Right hindlimb (tissue), 1 donor: ENCODE results near the gene KCNIP4.
A peak's percentile ranks its signal among the peaks of the same experiment; 100 is the strongest.

Experiments
- DNase-seq: peaks from one replicate; pipeline ENCODE4 v3.0.0-alpha.2; 2018

KCNIP4 gene

DNA sequence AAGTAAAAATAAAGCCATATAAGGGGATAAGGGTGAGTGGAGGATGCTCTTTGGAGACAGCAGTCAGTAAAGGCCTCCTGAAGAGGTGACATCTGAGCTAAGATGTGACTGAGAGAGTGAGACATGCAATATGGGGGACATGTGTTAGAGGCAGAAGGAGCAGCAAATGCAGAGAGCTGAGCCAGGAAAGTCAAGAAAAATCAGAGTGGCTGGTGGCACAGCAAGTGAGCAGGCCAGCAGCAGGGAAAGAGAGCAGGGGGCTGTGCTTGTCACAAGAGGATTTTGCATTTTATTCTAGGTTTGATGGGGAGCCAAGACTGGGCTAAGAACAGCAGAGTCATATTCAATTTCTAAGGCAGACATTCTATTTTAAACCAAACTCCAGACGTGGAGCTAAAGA is 394.5 kb downstream of the KCNIP4 start:
- no peak for DNase-seq

DNA sequence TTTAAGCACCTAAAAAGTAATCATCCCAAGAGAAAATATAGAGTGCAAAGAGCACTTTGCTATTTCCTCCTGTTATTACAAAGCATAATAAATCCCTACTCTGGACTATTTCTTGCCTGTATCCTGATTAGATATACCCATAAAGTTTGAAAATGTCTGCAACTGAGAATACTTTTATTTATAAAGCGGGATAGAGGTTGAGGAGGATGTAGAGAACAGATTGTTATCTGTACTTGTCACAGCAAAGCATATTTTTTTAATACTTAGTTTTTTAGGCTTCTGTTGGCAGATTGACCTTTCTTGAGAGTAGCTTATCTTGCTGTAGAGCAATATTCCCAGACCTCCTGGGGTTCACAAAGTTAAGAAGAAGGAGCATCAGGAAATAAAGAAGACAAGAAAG is 396.1 kb downstream of the KCNIP4 start:
- DNase-seq, result no peak

DNA sequence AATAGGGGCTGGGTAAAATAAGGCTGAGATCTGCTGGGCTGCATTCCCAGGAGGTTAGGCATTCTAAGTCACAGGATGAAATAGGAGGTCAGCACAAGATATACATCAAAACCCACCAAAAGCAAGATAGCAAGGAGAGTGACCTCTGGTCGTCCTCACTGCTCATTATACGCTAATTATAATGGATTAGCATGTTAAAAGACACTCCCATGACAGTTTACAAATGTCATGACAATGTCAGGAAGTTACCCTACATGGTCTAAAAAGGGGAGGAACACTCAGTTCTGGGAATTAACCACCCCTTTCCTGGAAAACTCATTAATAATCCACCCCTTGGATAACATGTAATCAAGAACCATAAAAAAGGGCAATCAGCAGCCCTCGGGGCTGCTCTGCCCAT is 403.6 kb downstream of the KCNIP4 start:
- DNase-seq, result no peak

DNA sequence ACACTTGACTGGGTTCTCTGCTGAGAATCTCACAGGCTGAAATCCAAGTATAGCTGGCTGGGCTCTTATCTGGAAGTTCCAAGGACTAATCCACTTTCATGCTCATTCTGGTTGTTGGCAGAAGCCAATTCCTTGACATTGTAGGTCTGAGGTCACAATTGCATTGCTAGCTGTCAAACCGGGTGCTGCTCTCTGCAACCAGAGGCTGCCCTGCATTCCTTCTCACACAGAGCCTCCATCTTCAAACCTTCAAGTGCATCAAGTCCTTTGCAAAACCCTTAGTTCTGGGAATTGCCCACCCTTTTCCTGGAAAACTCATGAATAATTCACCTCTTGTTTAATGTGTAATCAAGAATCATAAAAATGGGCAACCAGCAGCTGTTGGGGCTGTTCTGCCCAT is 404.2 kb downstream of the KCNIP4 start:
- DNase-seq, result no peak

DNA sequence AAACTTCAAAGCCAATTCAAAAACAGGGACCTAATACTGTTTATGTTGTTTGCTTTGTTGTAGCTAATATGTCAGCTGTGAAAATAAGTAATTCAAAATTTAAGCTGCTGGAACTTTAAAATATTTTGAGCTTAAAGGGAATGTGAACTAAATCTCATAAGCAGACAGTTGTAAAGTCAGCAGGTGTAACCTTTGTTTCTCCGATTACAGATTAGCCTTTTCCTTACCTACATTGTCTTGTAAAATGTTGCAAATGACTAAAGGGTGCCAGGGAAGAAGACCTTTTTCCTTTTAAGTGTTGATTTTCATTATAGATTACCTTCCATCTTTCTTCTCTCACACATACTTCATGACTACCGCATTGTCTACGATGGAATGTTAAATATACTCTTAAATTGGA is 405.1 kb downstream of the KCNIP4 start:
- DNase-seq, result no peak

DNA sequence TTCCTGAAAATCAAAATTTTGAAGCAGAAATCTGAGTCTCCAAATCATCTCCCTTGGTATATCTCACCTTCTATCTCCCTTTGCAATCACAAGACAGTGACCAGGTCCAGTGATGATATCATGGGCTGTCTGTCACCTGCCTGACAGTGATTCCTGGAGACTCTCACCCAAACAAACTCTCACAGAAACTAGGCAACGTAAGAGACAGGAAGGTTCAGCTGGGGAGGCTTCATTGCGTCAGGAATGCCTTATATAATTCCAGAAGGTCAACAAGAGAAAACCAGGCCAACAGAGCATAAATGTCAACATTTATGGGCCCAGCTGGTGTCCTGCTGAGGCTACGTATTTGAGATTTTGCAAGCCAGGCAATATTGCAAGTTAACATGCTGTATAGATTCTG is 412.7 kb downstream of the KCNIP4 start:
- DNase-seq, result no peak

DNA sequence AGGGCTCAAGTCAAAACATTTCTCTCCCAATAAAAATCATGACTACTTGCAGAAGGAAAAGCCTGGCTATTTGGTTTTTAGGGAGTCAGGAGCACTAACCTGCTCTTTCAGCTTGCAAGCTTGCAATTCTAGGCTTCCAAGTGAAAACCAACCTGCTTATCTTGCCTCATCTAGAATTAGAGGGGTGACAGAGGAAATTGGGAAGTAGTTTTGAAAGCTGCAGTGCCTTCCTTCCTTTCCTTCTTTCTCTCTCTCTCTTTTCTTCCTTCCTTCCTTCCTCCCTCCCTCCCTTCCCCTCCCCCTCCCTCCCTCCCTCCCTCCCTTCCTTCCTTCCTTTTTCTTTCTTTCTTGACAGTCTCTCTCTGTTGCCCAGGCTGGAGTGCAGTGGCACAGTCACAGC is 417.5 kb downstream of the KCNIP4 start:
- DNase-seq, result no peak

DNA sequence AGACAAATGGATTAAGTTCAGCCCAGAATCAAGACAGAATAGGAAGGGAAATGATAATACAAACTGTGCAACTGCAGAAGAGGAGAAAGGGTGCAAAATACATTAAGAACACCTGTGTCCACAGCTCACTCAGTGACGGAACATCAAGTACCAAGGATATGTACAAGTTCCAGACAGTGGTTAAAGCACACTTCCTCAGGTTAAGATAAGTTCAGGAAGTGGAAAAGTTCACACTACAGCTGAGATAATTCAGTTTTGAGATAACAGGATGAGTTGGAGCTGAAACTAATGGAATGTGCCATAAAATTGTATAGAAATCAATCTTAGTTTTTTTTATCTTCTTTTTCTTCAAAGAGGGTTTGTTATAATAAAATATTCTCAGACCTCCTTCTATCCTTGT is 419.4 kb downstream of the KCNIP4 start:
- DNase-seq, result no peak

DNA sequence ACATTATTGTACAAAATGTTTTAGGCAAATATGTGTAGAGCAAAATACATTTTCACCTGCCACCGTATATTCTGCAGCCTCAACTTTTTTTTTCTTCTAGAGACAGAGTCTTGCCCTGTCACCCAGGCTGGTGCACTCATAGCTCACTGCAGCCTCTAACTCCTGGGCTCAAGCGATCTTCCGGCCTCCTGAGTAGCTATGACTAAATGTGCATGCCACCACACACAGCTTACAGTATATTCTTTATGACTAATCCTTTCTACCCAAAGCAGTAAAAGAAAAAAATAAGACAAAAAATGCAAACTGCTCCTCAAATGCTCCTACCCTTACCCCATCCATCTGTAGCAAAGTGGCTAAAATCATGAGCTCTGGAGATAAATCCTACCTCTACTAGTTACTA is 426.3 kb downstream of the KCNIP4 start:
- no peak for DNase-seq

DNA sequence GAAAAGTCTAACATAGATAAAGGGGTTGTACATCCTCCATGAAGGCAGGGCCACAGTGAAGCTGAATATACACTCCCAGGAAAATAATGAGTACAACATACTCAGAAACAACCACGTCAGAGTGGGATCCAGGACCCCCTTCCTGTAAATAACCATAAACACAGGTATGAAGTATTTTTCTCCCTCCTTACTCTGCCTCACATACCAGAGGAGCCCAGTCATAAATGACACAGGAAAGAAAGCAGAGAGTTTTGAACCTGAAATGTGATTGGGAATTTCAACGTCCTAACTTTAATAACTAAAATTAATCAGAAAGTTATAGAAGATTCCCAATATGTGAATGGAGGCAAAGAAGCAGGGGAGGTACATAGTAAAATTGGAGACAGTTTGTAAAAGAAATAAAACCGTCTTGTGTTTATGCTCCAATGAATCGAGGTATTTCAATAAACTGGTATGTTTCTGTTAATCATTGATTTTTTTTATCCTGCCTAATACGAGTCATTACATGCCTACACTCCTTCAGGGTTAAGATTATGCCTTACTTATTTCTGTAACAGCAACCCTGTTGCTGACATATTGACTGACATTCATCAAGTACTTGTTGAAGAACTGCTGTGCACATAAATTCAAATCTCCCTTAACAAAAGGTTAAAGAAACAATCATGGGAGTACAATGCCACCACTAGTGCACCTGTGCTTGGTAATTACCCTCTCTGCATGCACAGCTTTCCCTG is 431.3 kb downstream of the KCNIP4 start:
- DNase-seq, result no peak

DNA sequence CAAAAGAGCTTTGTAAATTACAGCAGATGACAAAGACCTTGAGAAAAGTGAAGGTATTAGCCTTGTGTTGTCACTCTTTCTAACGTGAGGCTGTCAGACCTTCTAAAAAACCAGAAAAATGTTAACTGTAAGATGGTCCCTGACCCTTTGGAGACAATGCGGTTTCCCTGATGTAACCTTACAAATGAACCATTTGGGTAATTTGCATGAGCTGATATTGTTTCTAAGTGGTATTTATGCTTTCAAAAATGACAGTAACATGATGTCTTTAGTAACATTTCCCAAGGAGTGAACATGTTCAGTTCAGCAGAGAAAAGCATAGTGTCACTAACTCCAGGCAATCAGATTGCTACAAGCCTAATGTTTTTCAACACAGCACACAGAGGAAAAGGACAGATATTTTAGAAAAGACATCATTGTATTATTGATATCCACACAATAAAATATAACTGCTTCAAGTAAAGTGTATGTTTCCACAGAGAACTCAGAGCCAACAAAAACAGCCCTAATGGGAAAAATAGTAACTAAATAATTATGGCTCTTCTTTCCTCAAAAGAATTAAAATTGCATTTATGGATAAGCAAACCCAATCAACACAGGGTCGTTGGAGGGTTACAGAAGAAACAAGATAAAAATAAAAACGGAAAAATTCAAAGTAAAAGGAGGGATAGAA is 434.4 kb downstream of the KCNIP4 start:
- DNase-seq, result no peak

DNA sequence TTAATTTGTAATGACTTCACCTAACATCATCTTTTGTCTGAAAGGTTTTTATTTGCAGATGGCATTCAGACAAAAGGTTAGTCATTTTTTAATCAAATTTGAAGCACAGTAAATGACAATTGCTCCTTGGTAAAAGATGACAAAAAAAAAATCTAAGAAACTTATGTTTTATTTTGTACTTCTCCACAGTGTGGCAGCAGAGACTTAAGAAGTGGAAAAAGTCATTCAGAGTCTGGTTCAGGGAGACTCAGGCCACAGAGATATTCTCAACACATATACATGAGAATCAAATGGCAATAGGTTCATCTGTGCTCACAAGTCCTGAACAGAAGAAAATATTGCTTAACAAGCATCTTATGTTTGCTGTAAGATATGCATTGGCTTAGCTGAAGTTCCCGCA is 436.2 kb downstream of the KCNIP4 start:
- no peak for DNase-seq

DNA sequence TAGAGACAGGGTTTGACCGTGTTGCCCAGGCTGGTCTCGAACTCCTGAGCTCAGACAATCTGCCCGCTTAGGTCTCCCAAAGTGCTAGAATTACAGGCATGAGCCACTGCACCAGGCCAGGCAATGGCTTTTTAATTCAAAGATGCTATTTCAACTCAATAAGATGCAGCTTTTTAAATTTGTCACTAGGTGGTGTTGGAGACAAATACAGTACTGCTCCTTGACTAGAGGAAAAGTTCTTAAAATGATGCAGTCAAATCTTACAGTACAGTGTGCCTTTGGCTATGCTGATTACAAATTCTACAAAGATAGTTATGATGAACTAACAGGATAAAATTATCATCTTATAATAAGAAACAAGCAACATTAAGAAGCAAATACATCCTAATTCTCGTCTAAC is 441.1 kb downstream of the KCNIP4 start:
- no peak for DNase-seq

DNA sequence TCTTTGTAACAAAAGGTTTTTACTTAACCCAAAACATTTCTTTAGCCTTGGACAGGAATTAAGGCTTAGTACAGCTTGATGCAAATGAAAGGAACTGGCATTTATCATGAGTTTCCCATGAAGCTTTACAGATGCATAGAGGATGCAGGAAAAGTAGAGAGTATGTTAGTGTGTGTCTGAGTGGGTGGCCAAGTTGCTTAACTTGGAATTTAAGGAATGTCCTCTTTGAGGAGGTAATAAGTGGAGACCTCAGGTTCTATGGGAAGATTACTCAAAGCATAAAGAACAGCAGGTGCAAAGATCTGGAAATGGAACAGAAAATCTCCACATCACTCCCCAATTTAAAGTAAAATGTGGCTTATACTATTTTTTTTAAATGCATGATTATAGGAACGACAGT is 457.9 kb downstream of the KCNIP4 start:
- DNase-seq, result no peak

DNA sequence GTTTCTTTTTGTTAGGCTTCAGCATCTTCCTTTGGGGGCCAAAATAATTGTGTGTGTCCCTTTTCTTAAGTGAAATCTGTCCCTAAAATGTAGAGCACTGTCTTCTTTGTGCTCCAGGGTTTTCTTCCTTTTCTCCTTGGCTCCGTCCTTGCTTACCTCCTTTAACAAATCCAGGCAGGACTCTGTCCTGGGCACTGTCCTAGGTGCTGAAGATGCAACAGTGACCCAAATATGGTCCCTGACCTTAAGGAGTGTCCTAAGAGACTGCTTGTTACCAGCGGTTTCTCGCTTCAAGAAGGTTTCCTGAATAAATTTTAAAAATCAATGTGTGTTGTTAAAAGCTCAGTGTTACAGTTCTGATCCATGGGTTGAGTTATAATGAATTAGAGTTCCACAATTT is 471.8 kb downstream of the KCNIP4 start:
- DNase-seq, result peak; percentile 29

DNA sequence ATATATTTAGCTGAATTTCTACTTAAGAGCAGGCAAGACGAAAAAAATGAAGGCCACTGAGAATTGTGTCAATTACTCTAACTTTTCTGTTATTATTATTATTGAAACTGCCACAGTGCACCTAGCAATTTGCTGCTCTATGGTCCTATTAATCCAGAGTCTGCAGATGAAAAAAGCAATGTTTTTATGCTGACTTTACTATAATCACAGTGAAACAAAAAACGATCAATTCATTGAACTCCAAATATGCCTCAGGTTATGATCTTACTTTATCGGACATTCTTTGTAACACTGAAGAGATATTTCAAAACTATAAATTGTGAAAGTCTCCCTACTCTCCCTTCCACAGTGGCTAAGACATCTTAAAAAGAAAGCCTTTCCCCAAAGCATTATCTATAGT is 474.4 kb downstream of the KCNIP4 start:
- no peak for DNase-seq

DNA sequence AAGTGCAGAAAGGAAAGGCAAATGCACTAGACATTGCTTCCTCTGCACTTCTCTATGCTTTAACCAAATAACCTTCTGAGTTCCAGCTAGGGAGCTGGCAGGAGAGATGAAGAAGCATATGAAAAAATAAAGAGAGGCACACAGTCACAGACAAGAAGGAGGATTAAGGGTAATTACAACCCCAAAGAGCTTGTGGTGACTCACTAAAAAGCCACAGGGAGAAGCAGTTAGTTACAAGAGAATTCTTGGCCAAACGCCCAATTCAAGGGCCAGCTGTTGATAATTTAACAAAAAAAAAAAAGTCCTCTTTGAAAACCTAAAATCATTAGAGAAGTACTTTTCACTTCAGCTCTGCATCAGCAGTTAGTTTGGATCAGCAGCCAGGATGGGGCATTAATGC is 478.0 kb downstream of the KCNIP4 start:
- DNase-seq, result no peak

DNA sequence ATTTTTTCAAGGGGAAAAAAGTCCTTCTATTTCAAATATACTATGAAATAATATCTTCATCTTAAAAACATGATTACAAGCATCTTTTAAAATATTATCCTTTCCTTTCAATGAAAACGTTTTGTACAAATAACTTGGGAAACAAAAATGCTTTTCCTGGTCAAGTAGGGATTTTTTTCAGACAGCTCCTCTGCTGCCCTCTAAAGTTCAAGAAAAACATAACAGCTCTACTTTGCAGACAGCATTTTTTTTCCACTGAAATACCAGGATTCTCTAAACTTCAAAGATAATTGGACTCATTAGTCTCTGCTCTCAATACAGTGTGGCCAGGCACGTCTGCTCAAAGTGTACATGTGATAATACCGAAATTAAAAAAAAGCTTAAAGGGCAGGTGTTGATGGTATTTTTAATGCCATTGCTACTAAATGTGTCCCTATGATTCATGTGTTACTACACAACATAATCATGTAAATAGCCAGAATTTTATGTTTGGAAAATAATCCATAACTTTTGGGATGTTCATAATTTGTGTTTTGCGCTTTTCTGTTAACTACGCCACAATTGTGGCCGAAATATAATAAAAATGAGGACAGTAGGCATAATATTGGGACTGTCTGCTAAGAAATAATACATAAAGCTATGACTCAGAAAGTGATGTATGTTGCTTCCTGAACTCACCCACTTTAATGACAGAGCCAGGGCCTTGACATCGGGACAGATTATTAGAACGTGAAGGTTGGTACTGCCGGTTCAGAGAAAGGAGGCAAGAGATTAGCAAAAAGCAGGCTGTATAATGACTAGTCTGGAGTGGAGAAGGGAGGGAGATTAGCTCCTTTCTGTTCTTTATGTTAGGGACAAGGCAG is 478.9 kb downstream of the KCNIP4 start:
- no peak for DNase-seq

DNA sequence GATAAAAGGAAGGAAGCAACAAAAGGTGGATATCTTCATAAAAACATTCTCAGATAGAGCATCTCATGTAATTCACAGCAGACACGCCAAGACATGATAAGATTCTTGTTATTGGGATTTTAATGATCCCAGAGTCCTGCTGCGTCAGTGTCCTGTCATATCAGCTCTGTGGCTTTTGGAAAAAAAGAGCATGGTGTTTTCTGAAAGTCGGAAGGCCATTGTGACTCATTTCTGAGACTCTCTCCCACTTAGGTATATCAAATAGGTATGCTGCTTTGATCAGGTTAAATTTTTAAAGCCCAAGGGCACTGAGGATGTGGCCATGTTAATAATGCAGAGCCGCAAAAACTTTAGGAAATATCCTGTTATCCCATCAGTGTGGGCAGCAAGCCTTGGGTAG is 481.0 kb downstream of the KCNIP4 start:
- no peak for DNase-seq

DNA sequence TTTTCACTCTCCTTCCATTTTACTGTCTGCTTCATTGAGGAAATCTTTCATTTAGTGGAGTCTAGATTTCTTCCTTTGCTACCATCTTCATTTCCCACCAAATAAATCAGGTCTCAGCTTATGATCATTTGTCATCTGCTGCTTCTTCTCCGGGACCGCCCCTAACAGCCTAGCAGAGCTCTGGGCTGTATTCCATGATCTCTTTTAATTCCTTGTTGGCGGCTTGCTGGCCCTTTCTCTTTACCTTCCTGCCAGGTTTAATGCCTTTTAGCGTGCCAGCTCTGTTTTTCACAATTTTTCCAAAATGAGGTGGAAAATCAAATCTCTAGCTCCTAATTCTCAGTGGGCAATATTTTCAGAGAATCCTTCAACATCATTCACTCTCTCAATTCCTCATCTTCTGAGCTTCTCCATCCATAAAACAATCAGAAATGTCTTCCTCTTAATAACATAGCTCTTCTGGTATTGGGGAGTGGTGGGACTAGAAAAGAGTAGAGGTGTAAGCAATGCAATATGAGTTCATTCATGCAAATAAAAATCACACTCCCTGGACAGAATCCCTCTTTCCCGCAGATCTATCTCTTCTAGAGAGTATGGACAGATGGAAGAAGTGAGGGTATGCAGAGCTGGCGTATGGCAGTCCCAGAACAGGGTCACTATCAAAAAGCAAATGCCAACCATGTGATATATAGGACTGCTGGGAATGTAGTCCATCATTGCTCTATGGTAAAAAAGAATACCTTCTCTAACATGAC is 491.3 kb downstream of the KCNIP4 start:
- no peak for DNase-seq

DNA sequence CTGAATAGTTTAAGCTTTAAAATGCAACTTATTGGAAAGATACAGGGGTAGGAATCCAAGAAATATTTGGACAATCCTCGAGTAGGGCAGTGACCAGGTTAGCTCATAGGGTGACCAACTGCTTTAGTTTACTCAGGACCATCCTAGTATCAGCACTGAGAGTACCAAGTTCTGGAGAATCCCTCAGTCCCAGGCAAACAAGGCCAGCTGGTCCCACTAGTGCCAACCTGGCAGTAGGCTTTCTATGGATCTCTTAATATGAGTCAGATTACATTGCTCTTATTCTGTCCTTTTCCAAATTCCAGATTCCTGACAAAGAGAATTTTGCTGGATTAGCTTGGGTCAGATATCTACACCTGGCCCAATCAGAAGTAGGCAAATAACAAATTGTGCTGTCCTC is 493.7 kb downstream of the KCNIP4 start:
- DNase-seq, result no peak

DNA sequence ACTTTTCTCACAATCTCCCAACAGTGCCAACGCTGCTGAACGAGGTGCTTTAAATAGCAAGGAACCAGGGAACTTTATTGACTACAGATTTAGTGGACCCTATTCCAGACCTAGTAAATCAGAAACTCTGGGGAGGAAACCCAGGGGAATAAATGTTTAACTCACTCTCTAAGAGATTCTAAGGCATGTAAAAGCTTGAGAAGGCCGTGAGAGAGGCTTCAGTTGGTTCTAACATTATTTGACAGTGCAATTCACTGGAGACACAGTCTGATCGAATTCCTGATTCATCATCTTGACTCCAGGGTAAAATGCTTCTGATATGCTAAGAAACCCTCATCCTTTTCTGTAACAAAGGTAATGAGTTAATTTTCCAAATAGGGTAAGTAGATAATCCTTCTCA is 494.4 kb downstream of the KCNIP4 start:
- no peak for DNase-seq

DNA sequence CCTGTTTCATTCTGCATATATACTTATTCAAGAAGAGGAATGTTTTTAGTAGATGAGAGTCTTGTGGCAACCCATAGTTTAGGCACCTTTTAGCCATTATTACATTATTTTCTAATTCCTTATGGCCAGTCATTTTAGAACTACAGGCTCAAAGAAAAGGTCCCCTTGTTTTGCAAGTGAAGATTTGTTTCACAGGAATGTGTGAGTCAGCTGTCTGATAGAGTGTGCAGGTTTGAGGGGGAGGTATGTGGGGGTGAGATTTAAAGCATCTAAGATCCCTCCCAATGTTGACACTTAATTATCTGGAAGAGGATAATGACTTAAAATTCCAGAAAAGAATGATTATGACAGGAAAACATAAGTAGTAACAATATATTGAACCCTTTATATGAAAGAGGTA is 495.6 kb downstream of the KCNIP4 start:
- no peak for DNase-seq
